HG03558 (cell line): Measurements from ENCODE around the gene MARS1.
A peak's percentile ranks its signal among the peaks of the same experiment; 100 is the strongest.
"Not testable (repeated sequence)": the region's sequence is repeated elsewhere in the genome, so short reads cannot be mapped to it uniquely, and the experiment has no call there.

Experiments used
- ATAC-seq: cut with Tn5 transposase; IDR thresholded peaks from one replicate; pipeline ENCODE4 v1.9.1; 2021; ENCODE audit warnings: moderate number of reproducible peaks; ENCODE audit not compliant: unreplicated experiment; ENCODE audit errors: extremely low read depth

Gene MARS1

GRCh38 chr12:57546438-57547287 is 58.8 kb downstream of the MARS1 start, which contains the start of gene DCTN2:
Gene DCTN2, minus strand, starts transcription at chr12:57547192. Its CDS starts 129 bp downstream, at chr12:57547063.
- ATAC-seq, result peak; percentile 96

GRCh38 chr12:57547288-57548012 is 59.6 kb downstream of the MARS1 start:
- no peak for ATAC-seq

GRCh38 chr12:57548013-57548315 is 60.1 kb downstream of the MARS1 start:
- ATAC-seq, result no peak

GRCh38 chr12:57548488-57548887 is 60.6 kb downstream of the MARS1 start:
- ATAC-seq, result no peak

- no peak for ATAC-seq
These were observed 61.5 kb downstream of the MARS1 start for GRCh38 chr12:57549203-57549908.

GRCh38 chr12:57549909-57550640 is 62.2 kb downstream of the MARS1 start, which contains the start of gene KIF5A:
Gene KIF5A, plus strand, starts transcription at chr12:57550044. Its CDS starts 228 bp downstream, at chr12:57550272.
- no peak for ATAC-seq

GRCh38 chr12:57550641-57551549 is 63.0 kb downstream of the MARS1 start:
- no peak for ATAC-seq

GRCh38 chr12:57551637-57552305 is 63.9 kb downstream of the MARS1 start:
- ATAC-seq, result no peak

- no peak for ATAC-seq
These were observed 64.4 kb downstream of the MARS1 start for GRCh38 chr12:57552306-57552651.

- no peak for ATAC-seq
These were observed 65.0 kb downstream of the MARS1 start for GRCh38 chr12:57552835-57553313.

GRCh38 chr12:57553343-57554202 is 65.7 kb downstream of the MARS1 start:
- no peak for ATAC-seq

GRCh38 chr12:57554453-57554852 is 66.6 kb downstream of the MARS1 start:
- ATAC-seq, result no peak

GRCh38 chr12:57554897-57555296 is 67.0 kb downstream of the MARS1 start:
- ATAC-seq, result no peak

- ATAC-seq, result no peak
These were observed 71.0 kb downstream of the MARS1 start for GRCh38 chr12:57558864-57559263.

- no peak for ATAC-seq
These were observed 72.6 kb downstream of the MARS1 start for GRCh38 chr12:57560516-57560915.

- not testable (repeated sequence) for ATAC-seq
These were observed 73.2 kb downstream of the MARS1 start for GRCh38 chr12:57561117-57561516.

GRCh38 chr12:57563358-57563757 is 75.5 kb downstream of the MARS1 start:
- no peak for ATAC-seq
